K562 (cell line): ENCODE results near the gene TRAF3IP1. TPM values are rescaled to one million over a fixed set of nuclear protein-coding genes. Genes with fewer than 3 reads are reported as not detected.

Experiments used
- CEBPG ChIP-seq, 3 experiments: fragments of 200-800 bp in 1 of 3; sonication (Bioruptor generic) in 1 of 3; sonication (generic) in 1 of 3; formaldehyde crosslinking in 1 of 3; IDR thresholded peaks in 2 of 3; conservative IDR thresholded peaks in 1 of 3; 2 replicates each; pipeline versions ENCODE4 v1.6.1 to v1.8.0; 2016 to 2022; ENCODE audit warnings: missing compliant biosample characterization in 2 of 3, missing genetic modification characterization in 2 of 3, mild to moderate bottlenecking in 1 of 3, missing genetic modification reagents in 1 of 3
- CHD4 ChIP-seq: fragments of 200-600 bp; sonication (generic); IDR thresholded peaks from 3 replicates; pipeline ENCODE4 v1.6.1; 2012; ENCODE audit warnings: low read depth, mild to moderate bottlenecking, mixed read lengths, low read length, inconsistent platforms; ENCODE audit not compliant: insufficient read depth, insufficient replicate concordance, poor library complexity, severe bottlenecking
- DDX20 ChIP-seq: fragments of 450-650 bp; IDR thresholded peaks from 2 replicates; pipeline ENCODE4 v1.6.1; 2016; ENCODE audit warnings: missing genetic modification characterization, low read depth, mild to moderate bottlenecking, missing compliant biosample characterization, moderate library complexity
- EHMT2 ChIP-seq: fragments of 450-650 bp; IDR thresholded peaks from 2 replicates; pipeline ENCODE4 v1.6.1; 2018; ENCODE audit warnings: antibody characterized with exemption
- HDAC3 ChIP-seq: fragments of 450-650 bp; IDR thresholded peaks from 2 replicates; pipeline ENCODE4 v1.6.1; 2018; ENCODE audit warnings: borderline replicate concordance, mild to moderate bottlenecking, moderate library complexity; ENCODE audit not compliant: partially characterized antibody
- HIVEP1 ChIP-seq: fragments of 250-450 bp; sonication (Bioruptor Pico); IDR thresholded peaks from 2 replicates; pipeline ENCODE4 v1.4.0; 2020; ENCODE audit warnings: mild to moderate bottlenecking
- NEUROD1 ChIP-seq: fragments of 150-350 bp; IDR thresholded peaks from 2 replicates; pipeline ENCODE4 v1.6.1; 2014; ENCODE audit warnings: borderline replicate concordance, low read length, low read depth; ENCODE audit not compliant: partially characterized antibody
- PTTG1 ChIP-seq: fragments of 450-650 bp; IDR thresholded peaks from 2 replicates; pipeline ENCODE4 v1.6.1; 2016; ENCODE audit warnings: low read depth, mild to moderate bottlenecking, missing genetic modification characterization, missing compliant biosample characterization
- SOX6 ChIP-seq: fragments of 450-650 bp; IDR thresholded peaks from 2 replicates; pipeline ENCODE4 v1.6.1; 2014; ENCODE audit warnings: mild to moderate bottlenecking
- TRIM24 ChIP-seq, 2 experiments: fragments of 450-650 bp; IDR thresholded peaks; 2 replicates each; pipeline ENCODE4 v1.6.1; 2016
- ZKSCAN8 ChIP-seq: fragments of 200-800 bp; sonication (Bioruptor generic); IDR thresholded peaks from 2 replicates; pipeline ENCODE4 v1.6.1; 2016; ENCODE audit warnings: missing genetic modification characterization, missing compliant biosample characterization
- ZZZ3 ChIP-seq: fragments of 450-650 bp; IDR thresholded peaks from 2 replicates; pipeline ENCODE4 v1.6.1; 2016; ENCODE audit warnings: antibody characterized with exemption, mild to moderate bottlenecking, moderate library complexity
- polyA plus RNA-seq, 8 experiments: library from polyadenylated mRNA; depleted of rRNA in 4 of 8; stranded (reverse) in 5 of 8; unstranded in 3 of 8; fragments of >200 nt; fragmentation: Nextera tagmentation in 2 of 8; fragmentation: Illumina TruSeq in 1 of 8; extraction: Ambion mirVana in 2 of 8; extraction: Trizol in 1 of 8; gene quantifications; 2 replicates each; pipeline versions ENCODE4 v1.2.1 to v1.2.3, GENCODE V29; 2011 to 2014; ENCODE audit warnings: inconsistent platforms in 1 of 8, missing spikeins in 1 of 8
- total RNA-seq, 7 experiments: library from RNA; depleted of rRNA in 6 of 7; stranded (reverse); fragments of >200 nt in 6 of 7; fragmentation: Illumina TruSeq in 2 of 7; extraction: Trizol in 2 of 7; gene quantifications; 2 replicates each; pipeline versions ENCODE4 v1.2.1 to v1.2.3, GENCODE V29; 2011 to 2021; ENCODE audit warnings: low replicate concordance in 1 of 7
- TF ChIP-seq, protein P1 (sequence below): sonication (generic); formaldehyde crosslinking; IDR thresholded peaks from 2 replicates; pipeline ENCODE4 v1.4.0; 2020; ENCODE audit warnings: mild to moderate bottlenecking, missing genetic modification reagents
- TF ChIP-seq, protein P2 (sequence below): fragments of 150-350 bp; conservative IDR thresholded peaks from 2 replicates; pipeline ENCODE4 v1.6.1; 2014; ENCODE audit warnings: low read length
- TF ChIP-seq, protein P3 (sequence below): fragments of 450-650 bp; formaldehyde crosslinking; conservative IDR thresholded peaks from 2 replicates; pipeline ENCODE4 v1.4.0; 2022; ENCODE audit warnings: mild to moderate bottlenecking, missing genetic modification characterization
- TF ChIP-seq, protein P4 (sequence below): sonication (generic); formaldehyde crosslinking; IDR thresholded peaks from 2 replicates; pipeline ENCODE4 v1.8.0; 2022; ENCODE audit warnings: missing genetic modification reagents, mild to moderate bottlenecking, moderate library complexity, borderline replicate concordance
- TF ChIP-seq, protein P5 (sequence below), 2 experiments: fragments of 150-350 bp in 1 of 2; IDR thresholded peaks; 2 replicates each; pipeline ENCODE4 v1.6.1; 2012 to 2016; ENCODE audit warnings: low read depth in 2 of 2, low read length in 2 of 2, mild to moderate bottlenecking in 1 of 2, moderate library complexity in 1 of 2

The TRAF3IP1 gene
- total and polyA plus RNA-seq, 9 of the 15 experiments (the other 6 are each of a cell fraction or from before 2014, with no cell fraction given), result 1.3 to 7.4 (median 3.4) TPM

DNA sequence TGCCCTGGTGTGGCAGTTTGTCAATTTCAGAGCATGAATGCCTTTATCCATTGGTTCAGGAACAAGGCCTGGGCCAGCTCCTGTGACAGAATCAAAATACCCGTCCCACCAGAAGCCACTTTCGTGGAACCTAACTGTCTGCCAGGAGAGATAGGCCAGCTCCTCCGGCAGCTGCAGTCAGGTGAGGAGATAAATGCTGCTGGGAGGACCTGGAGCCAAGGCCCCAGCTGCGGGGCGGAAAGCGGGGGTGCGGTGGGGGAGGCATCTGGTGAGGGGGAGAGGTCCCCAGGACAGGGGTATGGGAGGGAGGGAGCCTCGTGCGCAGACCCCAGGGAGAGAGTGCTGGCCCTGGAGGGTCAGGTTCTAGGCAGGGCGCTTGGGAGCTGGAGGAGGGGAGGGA is 102.0 kb downstream of the TRAF3IP1 start (continued):
- TF ChIP-seq CEBPG (CRISPR knock-in tag; IDR thresholded peaks at IDR 0.05) (no peak), CEBPG (tag; conservative IDR thresholded peaks at IDR 0.05 in 1 of 2, IDR thresholded peaks at IDR 0.05 in 1 of 2) (no peak), NEUROD1 (peak; percentile 33), TRIM24 (IDR thresholded peaks at IDR 0.05) (peak; percentile 83 to 87), ZZZ3 (no peak), DDX20 (tag) (no peak), EHMT2 (no peak), PTTG1 (no peak), HIVEP1 (CRISPR knock-in tag) (no peak), HDAC3 (peak; percentile 68), ZKSCAN8 (CRISPR knock-in tag) (no peak), CHD4 (no peak), SOX6 (peak; percentile 47; the same call in 1 of the 2 replicates)
- TF ChIP-seq, protein P1, sequence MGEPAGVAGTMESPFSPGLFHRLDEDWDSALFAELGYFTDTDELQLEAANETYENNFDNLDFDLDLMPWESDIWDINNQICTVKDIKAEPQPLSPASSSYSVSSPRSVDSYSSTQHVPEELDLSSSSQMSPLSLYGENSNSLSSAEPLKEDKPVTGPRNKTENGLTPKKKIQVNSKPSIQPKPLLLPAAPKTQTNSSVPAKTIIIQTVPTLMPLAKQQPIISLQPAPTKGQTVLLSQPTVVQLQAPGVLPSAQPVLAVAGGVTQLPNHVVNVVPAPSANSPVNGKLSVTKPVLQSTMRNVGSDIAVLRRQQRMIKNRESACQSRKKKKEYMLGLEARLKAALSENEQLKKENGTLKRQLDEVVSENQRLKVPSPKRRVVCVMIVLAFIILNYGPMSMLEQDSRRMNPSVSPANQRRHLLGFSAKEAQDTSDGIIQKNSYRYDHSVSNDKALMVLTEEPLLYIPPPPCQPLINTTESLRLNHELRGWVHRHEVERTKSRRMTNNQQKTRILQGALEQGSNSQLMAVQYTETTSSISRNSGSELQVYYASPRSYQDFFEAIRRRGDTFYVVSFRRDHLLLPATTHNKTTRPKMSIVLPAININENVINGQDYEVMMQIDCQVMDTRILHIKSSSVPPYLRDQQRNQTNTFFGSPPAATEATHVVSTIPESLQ (CRISPR knock-in tag), result no peak
- TF ChIP-seq, protein P2, sequence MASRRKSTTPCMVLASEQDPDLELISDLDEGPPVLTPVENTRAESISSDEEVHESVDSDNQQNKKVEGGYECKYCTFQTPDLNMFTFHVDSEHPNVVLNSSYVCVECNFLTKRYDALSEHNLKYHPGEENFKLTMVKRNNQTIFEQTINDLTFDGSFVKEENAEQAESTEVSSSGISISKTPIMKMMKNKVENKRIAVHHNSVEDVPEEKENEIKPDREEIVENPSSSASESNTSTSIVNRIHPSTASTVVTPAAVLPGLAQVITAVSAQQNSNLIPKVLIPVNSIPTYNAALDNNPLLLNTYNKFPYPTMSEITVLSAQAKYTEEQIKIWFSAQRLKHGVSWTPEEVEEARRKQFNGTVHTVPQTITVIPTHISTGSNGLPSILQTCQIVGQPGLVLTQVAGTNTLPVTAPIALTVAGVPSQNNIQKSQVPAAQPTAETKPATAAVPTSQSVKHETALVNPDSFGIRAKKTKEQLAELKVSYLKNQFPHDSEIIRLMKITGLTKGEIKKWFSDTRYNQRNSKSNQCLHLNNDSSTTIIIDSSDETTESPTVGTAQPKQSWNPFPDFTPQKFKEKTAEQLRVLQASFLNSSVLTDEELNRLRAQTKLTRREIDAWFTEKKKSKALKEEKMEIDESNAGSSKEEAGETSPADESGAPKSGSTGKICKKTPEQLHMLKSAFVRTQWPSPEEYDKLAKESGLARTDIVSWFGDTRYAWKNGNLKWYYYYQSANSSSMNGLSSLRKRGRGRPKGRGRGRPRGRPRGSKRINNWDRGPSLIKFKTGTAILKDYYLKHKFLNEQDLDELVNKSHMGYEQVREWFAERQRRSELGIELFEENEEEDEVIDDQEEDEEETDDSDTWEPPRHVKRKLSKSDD, result no peak
- TF ChIP-seq, protein P3, sequence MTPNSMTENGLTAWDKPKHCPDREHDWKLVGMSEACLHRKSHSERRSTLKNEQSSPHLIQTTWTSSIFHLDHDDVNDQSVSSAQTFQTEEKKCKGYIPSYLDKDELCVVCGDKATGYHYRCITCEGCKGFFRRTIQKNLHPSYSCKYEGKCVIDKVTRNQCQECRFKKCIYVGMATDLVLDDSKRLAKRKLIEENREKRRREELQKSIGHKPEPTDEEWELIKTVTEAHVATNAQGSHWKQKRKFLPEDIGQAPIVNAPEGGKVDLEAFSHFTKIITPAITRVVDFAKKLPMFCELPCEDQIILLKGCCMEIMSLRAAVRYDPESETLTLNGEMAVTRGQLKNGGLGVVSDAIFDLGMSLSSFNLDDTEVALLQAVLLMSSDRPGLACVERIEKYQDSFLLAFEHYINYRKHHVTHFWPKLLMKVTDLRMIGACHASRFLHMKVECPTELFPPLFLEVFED (CRISPR knock-in tag), result no peak
- TF ChIP-seq, protein P4, sequence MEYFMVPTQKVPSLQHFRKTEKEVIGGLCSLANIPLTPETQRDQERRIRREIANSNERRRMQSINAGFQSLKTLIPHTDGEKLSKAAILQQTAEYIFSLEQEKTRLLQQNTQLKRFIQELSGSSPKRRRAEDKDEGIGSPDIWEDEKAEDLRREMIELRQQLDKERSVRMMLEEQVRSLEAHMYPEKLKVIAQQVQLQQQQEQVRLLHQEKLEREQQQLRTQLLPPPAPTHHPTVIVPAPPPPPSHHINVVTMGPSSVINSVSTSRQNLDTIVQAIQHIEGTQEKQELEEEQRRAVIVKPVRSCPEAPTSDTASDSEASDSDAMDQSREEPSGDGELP (CRISPR knock-in tag), result peak; percentile 70
- TF ChIP-seq, protein P5, sequence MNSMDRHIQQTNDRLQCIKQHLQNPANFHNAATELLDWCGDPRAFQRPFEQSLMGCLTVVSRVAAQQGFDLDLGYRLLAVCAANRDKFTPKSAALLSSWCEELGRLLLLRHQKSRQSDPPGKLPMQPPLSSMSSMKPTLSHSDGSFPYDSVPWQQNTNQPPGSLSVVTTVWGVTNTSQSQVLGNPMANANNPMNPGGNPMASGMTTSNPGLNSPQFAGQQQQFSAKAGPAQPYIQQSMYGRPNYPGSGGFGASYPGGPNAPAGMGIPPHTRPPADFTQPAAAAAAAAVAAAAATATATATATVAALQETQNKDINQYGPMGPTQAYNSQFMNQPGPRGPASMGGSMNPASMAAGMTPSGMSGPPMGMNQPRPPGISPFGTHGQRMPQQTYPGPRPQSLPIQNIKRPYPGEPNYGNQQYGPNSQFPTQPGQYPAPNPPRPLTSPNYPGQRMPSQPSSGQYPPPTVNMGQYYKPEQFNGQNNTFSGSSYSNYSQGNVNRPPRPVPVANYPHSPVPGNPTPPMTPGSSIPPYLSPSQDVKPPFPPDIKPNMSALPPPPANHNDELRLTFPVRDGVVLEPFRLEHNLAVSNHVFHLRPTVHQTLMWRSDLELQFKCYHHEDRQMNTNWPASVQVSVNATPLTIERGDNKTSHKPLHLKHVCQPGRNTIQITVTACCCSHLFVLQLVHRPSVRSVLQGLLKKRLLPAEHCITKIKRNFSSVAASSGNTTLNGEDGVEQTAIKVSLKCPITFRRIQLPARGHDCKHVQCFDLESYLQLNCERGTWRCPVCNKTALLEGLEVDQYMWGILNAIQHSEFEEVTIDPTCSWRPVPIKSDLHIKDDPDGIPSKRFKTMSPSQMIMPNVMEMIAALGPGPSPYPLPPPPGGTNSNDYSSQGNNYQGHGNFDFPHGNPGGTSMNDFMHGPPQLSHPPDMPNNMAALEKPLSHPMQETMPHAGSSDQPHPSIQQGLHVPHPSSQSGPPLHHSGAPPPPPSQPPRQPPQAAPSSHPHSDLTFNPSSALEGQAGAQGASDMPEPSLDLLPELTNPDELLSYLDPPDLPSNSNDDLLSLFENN (IDR thresholded peaks at IDR 0.05; ENCODE audit: low read depth in 2 of 2, low read length in 2 of 2), result 0 out of 4 replicates have a peak, but pooled peaks of 1 of the 2 experiments have one; percentile 34
